ENCODE results near the gene NRIP2. TPM values are rescaled to one million over a fixed set of nuclear protein-coding genes. Genes with fewer than 3 reads are reported as not detected.
"Not testable (repeated sequence)": the region's sequence is repeated elsewhere in the genome, so short reads cannot be mapped to it uniquely, and the experiment has no call there.

Gene NRIP2, protein sequence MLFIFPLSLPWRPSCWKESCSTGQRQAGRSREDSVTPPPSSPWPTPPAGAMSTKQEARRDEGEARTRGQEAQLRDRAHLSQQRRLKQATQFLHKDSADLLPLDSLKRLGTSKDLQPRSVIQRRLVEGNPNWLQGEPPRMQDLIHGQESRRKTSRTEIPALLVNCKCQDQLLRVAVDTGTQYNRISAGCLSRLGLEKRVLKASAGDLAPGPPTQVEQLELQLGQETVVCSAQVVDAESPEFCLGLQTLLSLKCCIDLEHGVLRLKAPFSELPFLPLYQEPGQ
- 0.64 and 2.1 TPM in 2 replicates for total RNA-seq
- polyA plus RNA-seq (2012): 1.0 TPM

DNA sequence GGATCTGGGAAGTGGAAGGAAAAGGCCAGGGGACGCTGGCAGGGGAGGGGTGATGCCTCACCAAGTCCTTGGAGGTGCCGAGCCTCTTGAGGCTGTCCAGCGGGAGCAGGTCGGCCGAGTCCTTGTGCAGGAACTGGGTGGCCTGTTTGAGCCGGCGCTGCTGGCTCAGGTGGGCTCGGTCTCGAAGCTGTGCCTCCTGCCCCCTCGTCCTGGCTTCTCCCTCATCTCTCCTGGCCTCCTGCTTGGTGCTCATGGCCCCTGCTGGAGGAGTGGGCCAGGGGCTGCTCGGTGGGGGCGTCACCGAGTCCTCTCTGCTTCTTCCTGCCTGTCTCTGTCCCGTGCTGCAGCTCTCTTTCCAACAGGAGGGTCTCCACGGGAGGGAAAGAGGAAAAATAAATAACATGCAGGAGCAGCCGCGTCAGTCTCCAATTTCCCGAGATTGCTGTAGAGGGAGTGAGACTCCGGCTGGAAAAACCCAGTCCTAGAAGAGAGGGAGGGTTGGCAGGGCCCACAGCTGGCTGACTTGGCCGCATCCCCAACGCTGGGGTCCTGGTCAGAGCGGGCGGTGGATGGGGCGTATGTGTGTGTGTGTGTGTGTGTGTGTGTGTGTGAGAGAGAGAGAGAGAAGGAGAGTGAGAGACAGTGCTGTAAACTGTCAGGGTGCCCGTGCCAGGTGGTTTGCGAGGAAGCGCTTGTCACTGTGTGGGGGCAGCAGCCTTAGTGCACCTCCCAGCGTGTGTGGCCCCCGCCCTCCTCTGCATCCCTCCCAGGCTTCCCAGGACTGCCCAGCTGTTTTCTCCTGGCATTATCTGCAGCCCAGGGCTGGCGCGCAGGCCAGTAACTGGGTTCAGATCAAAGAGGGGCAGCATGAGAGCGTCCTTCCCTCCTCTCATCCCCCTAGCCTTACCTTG lies at the start of gene NRIP2:
Gene NRIP2 (minus strand): TSS at position 455 of the 911 bp plus-strand sequence. CDS start 52 bp downstream, at position 403.
- DNase-seq (ENCODE audit: low read depth): peak; percentile 84

DNA sequence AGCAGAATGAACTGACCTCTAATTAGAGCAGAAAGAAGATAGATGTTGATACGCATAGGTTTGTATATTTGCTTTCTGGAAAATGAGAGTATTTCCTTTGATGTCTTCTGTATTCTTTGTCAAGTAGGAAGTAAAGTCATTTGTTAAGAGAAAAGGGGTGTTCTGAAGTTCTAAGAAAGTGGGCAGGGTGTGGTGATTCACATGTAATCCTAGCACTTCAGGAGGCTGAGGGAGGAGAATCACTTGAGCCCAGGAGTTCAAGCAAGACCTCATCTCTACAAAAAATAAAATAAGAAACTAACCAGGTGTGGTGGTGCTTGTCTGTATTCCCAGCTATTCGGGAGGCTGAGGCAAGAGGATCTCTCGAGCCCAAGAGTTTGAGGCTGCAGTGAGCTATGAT lies 45.0 kb upstream of the NRIP2 start:
- DNase-seq (ENCODE audit: low read depth): no peak

DNA sequence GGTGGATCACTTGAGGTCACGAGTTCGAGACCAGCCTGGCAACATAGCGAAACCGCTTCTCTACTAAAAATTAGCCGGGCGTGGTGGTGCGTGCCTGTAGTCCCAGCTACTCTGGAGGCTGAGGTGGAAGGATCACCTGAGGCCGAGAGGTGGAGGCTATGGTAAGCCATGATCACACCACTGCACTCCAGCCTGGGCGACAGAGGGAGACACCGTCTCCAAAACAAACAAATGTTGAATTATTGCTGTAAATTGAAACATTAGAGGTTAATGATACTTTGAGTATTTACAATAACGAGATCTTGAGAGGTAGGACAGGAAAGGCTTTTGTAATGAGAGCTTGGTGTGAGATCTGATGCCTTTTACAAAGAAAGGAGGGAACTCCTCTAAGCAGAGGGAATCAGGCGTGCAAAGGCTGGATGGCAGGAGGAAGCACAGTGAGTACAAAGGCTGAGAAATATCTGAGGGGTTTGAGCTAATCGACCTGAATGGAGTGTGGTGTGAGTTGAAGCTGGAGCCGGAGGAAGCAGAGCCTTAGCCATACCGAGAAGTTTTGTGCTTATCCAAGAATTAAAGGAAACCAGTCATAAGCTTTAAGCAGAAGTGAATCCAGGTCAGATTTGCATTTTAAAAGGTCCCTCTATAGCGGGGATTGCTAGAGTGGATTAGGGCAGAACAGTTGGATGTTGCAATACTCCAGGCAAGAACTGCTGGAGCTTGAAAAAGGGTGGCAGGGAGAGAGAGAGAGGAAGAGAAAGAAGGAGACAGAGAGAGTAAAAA lies 43.3 kb upstream of the NRIP2 start:
- peak; percentile 12 for DNase-seq (ENCODE audit: low read depth)

DNA sequence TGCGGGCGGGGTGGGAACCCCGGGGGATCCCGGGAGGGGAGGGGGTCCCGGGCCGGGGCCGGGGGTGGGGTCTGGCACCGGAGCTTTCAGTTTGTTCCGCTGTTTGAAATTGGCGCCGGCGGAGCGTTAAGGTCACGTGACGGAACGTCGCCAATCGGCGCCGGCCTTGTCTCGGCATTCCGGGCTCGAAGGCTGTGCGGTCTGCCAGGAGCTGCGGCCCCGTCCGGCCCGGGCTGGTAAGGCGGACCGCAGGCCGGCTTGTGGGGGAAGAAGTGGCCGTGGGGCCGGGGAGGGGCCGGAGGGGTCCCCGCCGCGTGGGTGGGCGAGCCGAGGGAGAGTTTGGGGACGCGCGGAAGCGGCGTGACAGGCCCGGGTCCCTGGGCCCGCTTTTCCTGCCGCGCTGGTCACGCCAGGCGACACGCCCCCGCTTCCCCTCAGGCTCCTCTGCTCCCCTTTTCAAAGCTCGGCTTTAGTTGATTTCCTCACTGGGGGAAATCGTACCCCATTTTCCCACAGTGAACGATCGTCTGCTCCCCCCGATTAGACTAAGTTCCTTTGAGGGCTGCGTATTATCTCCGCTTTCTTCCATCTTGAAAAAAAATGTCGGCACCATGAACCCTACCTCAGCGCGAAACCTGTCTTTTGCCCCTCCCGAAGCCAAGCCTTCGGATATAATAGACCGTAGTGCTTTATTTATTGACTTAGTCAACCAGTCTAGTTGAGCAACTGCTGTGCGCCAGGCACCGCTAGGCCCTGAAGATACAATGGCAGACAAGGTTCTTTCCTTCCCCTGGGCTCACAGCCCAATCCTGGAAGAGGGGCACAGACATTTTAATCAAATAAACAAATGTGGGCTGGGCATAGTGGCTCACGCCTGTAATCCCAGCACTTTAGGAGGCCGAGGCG lies 42.5 kb upstream of the NRIP2 start, which contains the start of the genes FOXM1 and RHNO1:
Gene FOXM1 (minus strand): TSS at position 128 of the 906 bp plus-strand sequence. CDS start 2,696 bp downstream, outside the sequence.
Gene RHNO1 (plus strand): TSS at position 177 of the 906 bp plus-strand sequence. CDS start 8,144 bp downstream, outside the sequence.
- peak; percentile 92 for DNase-seq (ENCODE audit: low read depth)

DNA sequence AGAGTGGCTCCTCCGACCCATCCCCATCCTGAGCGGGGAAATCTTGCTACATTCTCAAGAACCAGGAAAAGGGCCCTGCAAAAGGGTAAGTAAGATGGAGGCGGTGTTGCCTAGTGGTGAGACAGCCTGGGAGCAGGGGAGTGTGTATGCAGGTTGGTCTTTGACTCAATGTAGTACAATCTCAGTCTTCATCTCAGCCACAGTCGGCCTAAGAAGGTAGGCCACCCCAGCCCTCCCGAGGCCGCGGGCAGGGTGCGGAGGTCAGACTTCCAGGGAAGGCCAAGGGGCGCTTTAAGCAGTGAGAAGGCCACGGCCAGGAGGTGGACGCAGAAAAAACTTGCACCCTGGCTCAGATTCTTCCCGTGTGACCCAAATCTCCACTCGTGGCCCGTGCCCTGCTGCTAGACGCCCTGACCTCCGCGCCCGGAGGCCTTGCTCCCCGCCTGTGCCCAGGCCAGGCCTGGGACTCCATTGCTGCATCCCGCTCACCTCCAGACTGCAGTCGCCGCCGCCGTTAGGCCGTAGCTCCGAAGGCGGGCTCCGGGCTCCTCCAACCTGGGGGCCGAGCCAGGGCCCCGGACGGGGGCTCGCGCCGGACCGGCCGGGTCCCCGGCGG lies 41.7 kb upstream of the NRIP2 start:
- DNase-seq (ENCODE audit: low read depth): no peak

DNA sequence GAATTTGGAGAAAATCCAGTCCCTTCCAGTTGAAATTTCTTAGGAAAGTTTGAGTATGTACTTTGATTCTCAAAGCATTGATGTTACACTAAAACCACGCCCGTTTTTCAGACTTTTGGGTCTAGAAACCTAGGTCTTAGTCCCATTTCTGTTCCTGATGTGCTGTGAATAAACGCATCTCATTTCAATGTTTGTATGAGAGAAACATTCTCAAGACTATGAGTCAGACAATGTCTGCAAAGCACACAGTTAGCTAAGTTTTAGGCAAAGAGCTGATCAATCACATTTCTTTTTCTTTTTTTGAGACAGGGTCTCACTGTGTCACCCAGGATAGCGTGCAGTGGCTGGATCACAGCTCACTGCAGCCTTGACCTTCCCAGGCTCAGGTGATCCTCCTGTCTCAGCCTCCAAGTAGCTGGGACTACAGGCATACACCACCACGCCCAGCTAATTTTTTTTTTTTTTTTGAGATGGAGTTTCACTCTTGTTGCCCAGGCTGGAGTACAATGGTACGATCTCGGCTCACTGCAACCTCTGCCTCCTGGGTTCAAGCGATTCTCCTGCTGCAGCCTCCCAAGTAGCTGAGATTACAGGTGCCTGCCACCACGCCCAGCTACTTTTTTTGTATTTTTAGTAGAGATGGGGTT lies 34.3 kb upstream of the NRIP2 start:
- DNase-seq (ENCODE audit: low read depth): not testable (repeated sequence)

DNA sequence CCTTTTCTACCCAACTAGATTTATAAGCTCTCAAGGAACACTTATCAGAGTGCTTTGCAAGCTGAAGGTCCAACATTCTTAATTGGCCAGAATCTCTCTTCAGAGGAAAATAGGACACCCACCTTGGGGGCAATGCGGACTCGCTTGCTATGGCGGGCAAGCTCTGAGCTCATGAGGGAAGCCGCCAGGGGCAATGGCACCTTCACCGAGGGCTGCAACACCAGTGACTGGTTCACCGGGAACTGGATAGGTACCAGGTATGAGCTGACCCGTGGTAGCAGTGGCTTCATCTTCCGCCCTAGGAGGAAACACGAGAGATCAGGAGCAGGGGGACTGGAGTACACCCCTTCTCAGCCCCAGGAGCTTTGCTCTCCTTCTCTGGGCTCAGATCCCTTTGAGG lies 29.4 kb upstream of the NRIP2 start:
- no peak for DNase-seq (ENCODE audit: low read depth)

DNA sequence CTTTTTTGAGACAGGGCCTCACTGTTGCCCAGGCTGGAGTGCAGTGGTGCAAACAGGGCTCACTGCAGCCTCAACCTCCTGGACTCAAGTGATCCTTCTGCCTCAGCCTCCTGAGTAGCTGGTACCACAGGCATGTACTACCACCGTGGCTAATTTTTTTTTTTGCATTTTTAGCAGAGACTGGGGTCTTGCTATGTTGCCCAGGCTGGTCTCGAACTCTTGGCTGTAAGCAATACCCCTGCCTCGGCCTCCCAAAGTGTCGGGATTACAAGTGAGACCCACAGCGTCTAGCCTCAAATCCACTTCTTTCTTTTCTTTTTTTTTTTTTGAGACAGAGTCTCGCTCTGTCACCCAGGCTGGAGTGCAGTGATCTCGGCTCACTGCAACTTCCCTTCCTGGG lies 28.6 kb upstream of the NRIP2 start:
- not testable (repeated sequence) for DNase-seq (ENCODE audit: low read depth)

DNA sequence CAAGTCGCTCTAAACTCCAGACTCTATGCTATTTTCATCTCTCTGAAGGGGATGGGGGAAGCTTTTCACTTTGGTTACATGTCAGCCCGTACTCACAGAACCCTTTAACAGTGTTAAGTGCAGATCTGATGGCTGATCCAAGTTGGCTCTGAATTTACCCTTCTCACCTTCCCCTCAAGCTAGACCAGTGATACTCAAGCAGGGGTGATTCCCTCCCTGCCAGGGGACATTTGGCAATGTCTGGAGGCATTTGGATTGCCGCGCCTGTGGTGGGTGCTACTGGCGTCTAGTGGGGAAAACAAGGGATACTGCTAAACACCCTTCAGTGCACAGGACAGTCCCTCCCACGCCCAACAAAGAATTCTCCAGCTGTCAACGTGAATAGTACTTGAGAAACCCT lies 28.0 kb upstream of the NRIP2 start:
- DNase-seq (ENCODE audit: low read depth): no peak

DNA sequence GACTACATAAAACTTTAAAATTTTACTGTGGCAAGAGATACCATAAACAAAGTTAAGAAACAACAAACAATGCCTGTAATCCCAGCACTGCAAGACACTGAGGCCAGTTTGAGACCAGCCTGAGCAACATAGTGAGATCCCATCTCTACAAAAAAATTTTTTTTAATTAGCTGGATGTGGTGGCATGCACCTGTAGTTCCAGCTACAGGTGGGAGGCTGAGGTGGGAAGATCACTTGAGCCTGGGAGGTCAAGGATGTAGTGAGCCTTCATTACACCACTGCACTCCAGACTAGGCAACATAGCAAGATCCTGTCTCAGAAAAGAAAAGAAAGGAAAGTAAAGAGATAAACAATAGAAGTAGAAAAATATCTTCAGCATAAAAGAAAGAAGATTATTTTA lies 25.3 kb upstream of the NRIP2 start:
- DNase-seq (ENCODE audit: low read depth): no peak

DNA sequence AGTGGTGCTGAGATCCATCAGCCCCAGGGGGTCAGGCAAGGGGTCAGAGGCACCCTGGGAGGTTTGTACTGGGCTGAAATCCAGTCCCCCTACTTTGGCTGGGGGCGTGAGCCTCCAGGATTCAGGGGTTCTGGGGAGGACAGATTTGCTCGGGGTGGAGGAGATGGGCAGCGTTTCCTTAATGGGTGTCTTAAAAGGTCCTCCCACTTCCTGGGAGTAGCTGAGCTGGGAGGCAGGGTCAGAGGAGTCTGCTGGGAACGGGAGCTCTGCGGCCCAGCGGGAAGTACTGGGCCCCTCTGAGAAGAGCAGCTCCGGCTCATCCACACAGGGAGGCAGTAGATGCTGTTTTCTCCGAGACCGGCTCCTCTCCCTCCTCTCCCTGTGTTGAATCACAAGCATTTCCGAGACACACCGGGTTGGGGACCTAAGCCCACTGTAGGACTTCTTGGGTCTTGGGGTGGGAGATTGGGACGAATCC lies 24.1 kb upstream of the NRIP2 start:
- DNase-seq (ENCODE audit: low read depth): no peak

DNA sequence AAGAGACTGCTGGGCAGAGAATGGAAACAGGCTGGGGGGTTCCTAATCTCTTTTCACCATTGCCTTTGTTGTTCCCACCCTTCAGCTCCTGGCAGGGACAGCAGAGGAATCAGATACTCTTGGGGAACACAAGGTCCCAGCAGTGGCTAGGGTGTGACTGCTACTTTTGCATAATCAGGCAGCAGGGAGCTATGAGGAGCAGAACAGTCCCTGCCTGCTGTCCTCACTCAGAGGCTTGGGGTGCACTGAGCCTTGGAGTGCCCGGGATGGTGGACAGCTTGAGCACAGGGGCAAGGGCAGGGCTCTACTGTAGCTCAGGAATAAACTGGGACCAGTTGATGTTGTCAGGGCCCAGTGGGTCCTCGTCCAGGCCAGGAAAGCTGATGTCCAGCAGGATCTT lies 23.5 kb upstream of the NRIP2 start:
- no peak for DNase-seq (ENCODE audit: low read depth)

DNA sequence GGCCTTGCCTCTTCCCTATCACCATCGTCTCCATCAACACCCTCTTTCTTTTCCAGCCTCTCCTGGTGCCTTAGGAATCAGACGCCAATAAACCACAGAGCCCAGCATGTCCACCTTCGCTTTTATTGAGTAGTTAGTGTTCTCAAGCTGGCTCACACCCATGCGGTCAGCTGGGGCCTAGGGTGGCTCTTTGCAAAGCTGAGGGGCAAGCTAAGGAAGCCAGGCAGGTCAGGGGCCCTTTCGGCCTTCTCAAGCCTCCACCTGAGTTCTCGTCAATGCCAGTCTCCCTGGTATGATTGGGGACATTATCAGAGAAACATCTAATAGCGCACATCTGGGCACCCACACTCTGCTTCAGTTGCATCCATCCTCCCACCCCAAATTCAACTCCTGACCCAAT lies 22.7 kb upstream of the NRIP2 start:
- no peak for DNase-seq (ENCODE audit: low read depth)

DNA sequence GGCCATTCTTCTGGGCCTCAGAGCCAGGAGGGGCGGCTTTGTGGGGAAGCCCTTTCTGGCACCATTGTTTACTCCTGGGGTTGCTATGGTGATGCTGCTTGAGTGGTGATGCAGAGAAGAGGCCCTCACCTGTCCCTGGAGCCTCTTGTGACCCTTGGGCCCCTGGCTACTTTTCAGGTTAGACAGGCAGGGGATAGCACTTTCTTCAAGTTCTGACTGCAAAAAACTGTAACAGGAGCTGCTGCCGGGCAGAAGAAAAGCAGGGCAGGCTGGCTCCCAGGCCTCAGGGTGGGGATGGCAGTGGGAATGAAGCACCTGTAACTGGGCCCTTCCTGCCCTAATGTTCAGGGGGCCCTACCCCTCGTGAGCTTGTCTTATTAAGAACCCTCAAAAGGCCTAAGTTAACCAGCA lies 22.2 kb upstream of the NRIP2 start, which contains the start of gene TEX52:
Gene TEX52 (minus strand): TSS at position 19 of the 411 bp plus-strand sequence. CDS start 13 bp downstream, at position 6.
- no peak for DNase-seq (ENCODE audit: low read depth)

DNA sequence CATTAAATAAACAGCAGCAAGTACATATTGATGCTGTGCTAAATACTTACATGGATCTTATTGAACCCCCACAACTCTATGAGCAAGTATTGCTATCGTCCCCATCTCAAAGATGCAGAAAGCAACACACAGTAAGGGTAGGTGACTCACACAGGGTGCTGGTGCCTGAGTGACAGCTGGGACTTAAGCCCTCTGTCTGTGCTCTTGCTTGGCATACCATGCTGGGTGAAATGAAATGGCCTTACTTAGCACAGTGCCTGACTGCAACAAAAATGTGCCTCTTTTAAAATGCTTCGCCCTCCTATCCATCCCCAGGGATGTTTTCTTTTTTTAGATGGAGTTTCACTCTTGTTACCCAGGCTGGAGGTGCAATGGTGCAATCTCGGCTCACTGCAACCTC lies 21.2 kb upstream of the NRIP2 start:
- DNase-seq (ENCODE audit: low read depth): peak; percentile 72

DNA sequence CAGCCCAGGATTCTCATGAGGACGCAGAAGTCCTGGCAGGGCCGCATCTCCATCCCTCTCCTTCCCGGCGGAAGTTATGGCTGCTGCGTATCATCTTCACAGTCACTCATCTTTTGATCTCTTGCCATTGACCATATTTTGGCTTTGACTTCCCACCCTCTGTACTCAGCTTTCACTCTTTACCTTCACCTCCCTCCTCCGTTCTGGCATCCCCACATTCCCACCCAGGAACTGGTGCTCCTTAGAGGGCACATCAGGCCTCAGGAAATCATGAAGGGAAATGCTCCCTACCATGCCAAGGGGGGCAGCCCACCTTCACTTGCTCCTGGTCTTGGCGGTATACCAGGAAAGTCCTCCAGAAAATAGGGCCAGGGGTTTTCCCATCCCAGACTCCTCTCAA lies 20.7 kb upstream of the NRIP2 start:
- DNase-seq (ENCODE audit: low read depth): no peak

DNA sequence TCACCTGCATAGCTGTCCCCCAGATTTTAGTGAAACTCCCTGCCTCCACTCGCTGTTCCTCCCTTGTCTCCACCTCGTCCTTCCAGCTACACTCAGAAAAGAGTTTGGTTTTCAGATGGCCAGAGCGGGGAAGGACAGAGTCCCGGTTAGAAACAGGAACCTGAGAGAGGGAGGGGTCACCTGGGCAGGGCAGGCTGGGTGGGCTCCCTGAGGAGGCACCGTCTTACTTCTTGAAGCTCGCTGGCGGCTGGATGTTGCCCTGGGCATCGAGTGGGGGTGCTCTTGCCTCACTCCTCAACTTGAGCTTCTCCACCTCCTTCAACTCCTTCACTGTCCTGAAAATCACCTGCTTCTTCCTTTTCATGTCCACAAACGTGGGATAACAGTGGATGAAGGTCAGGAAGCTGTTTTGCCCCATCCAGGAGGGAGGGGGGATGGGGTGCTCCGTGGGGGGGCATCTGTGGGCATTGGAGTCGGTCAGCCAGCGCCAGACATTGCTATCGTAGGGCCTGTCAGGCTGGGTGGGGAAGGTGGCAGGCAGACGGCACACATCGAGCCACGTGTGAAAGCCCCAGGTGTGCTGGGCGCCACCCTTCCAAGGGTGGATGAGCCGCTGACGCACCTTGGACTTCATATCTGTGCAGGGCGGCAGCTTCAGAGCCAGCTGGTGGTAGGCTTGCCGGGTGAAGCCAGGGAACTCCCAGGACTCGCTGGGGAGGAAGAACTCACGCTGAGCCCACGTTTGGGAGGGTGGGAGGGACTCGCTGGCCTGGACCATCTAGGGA lies 20.0 kb upstream of the NRIP2 start:
- DNase-seq (ENCODE audit: low read depth): no peak

DNA sequence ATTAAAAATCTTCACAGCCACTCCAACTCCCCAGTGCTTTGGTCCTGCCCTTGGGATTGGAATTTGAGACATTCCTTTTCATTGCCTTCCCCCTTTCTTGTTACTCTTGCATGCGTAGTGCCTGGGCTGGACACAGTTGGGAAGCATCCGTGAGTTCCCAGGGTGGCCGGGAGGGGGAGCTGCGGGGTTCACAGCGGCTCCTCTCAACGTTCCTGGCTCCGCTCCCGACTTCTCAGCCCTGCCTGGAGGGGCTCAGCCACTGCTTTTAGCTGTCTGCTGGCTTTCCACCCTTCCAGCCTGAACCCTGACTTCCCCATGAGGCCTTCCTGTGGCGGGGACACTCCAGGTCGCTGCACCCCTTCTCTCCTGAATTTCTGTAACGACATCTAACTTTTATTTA lies 18.8 kb upstream of the NRIP2 start:
- DNase-seq (ENCODE audit: low read depth): peak; percentile 71
